ENCODE results near the gene SLC43A2. TPM values are rescaled to one million over a fixed set of nuclear protein-coding genes. Genes with fewer than 3 reads are reported as not detected.

The SLC43A2 gene
- total RNA-seq, 1 experiment from 2014 or later, result 6.8 TPM

DNA sequence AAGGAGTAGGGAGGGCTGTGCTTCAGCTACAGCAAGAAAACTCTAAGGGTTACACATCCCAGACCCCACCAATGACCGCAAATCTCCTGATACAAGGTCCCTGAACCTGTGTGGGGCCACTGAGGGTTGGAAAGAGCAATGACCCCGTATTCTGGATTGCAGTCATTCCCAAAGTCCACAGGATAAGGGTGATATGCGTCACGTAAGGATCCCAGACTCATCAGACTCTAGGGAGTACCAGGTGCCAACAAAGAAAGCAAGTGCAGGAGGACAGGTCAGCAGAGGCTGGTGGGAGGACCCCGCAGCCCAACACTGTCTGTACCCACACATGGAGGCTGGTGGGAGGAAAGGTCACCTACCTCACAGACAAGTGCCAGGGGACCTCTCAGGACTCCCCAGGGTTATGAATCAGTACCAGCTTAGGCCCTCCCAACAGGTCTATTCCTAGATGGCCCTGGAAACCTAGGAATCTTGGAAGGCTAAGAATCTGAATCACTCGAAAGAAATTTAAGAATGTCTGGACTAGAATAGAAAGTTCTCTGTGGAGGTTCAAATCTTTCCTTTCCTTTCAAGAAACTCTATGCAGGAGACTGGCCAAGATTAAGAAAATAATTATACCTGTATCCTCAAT is 82.2 kb downstream of the SLC43A2 start:
- Histone ChIP-seq H4K20me1 (ENCODE audit: insufficient read depth) (peaks cover 3% of the 10 kb centered on the region; the same call in 1 of the 2 replicates), H3F3A (ENCODE audit: insufficient read depth, low read depth) (no peaks in the 10 kb centered on the region), H3K9me2 (ENCODE audit: insufficient read depth) (no peaks in the 10 kb centered on the region), H3K27ac (no peak overlapping the region), H3K36me3 (ENCODE audit: low read depth) (no peaks in the 10 kb centered on the region; the same call in 1 of the 2 replicates), H3K79me2 (ENCODE audit: low read depth) (no peaks in the 10 kb centered on the region), H3K4me2 (no peak overlapping the region), H3K4me1 (replicated peaks; ENCODE audit: insufficient read depth) (no peaks in the 10 kb centered on the region), H3K27me3 (ENCODE audit: insufficient read depth, low read depth) (no peaks in the 10 kb centered on the region), H2AFZ (no peak overlapping the region), H3K9me3 (ENCODE audit: insufficient read depth, low read depth) (no peaks in the 10 kb centered on the region), H3K4me3 (no peak overlapping the region)
- POLR2A ChIA-PET (ENCODE audit: unreplicated experiment), result no interaction called here
- no TSS peak for BruUV-seq (replicated peaks)
- no peak for TF ChIP-seq EZH2 (IDR thresholded peaks at IDR 0.05; ENCODE audit: low read depth)
- TF ChIP-seq, protein P1, sequence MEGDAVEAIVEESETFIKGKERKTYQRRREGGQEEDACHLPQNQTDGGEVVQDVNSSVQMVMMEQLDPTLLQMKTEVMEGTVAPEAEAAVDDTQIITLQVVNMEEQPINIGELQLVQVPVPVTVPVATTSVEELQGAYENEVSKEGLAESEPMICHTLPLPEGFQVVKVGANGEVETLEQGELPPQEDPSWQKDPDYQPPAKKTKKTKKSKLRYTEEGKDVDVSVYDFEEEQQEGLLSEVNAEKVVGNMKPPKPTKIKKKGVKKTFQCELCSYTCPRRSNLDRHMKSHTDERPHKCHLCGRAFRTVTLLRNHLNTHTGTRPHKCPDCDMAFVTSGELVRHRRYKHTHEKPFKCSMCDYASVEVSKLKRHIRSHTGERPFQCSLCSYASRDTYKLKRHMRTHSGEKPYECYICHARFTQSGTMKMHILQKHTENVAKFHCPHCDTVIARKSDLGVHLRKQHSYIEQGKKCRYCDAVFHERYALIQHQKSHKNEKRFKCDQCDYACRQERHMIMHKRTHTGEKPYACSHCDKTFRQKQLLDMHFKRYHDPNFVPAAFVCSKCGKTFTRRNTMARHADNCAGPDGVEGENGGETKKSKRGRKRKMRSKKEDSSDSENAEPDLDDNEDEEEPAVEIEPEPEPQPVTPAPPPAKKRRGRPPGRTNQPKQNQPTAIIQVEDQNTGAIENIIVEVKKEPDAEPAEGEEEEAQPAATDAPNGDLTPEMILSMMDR (conservative IDR thresholded peaks at IDR 0.05), result no peak
- CTCF ChIA-PET, result interaction anchor here (0.6 kb wide), 1 partner anchor 102 kb away, joined by 4 read pairs; no protein-coding TSS in a partner anchor
- DNase-seq, result no peak
- intact Hi-C loops (cut with micrococcal nuclease; ENCODE audit: unreplicated experiment), result no loop called here

- POLR2A ChIA-PET (ENCODE audit: unreplicated experiment), result no interaction called here
- BruUV-seq (replicated peaks), result no TSS peak
- no peak overlapping the region for H3K4me3 ChIP-seq
- intact Hi-C loops (cut with micrococcal nuclease; ENCODE audit: unreplicated experiment), result no loop called here
- no peaks in the 10 kb centered on the region for H3K9me2 ChIP-seq (ENCODE audit: insufficient read depth)
- peaks cover 3% of the 10 kb centered on the region; the same call in 1 of the 2 replicates for H4K20me1 ChIP-seq (ENCODE audit: insufficient read depth)
- no peak for DNase-seq
- H3K27me3 ChIP-seq (ENCODE audit: insufficient read depth, low read depth), result no peaks in the 10 kb centered on the region
- no peaks in the 10 kb centered on the region for H3K9me3 ChIP-seq (ENCODE audit: insufficient read depth, low read depth)
- H3K27ac ChIP-seq, result no peak overlapping the region
- TF ChIP-seq, protein P1 (conservative IDR thresholded peaks at IDR 0.05), result no peak
- TF ChIP-seq EZH2 (IDR thresholded peaks at IDR 0.05; ENCODE audit: low read depth), result no peak
- H3K4me2 ChIP-seq, result no peak overlapping the region
- no peaks in the 10 kb centered on the region for H3K79me2 ChIP-seq (ENCODE audit: low read depth)
- H3K4me1 ChIP-seq (replicated peaks; ENCODE audit: insufficient read depth), result no peaks in the 10 kb centered on the region
- CTCF ChIA-PET, result no interaction called here
- H3K36me3 ChIP-seq (ENCODE audit: low read depth), result peaks cover 4% of the 10 kb centered on the region; the same call in 1 of the 2 replicates
- H2AFZ ChIP-seq, result no peak overlapping the region
- no peaks in the 10 kb centered on the region for H3F3A ChIP-seq (ENCODE audit: insufficient read depth, low read depth)
Measured at GRCh38 chr17:1545618-1546017, 83.0 kb downstream of the SLC43A2 start.

- no TSS peak for BruUV-seq (replicated peaks)
- peaks cover 12% of the 10 kb centered on the region for H3K36me3 ChIP-seq (ENCODE audit: low read depth)
- no peak overlapping the region for H2AFZ ChIP-seq
- H3K27ac ChIP-seq, result no peak overlapping the region
- POLR2A ChIA-PET (ENCODE audit: unreplicated experiment), result interaction anchor here (0.6 kb wide), 1 partner anchor 95 kb away, joined by 4 read pairs; no protein-coding TSS in a partner anchor
- peaks cover 3% of the 10 kb centered on the region; the same call in 1 of the 2 replicates for H4K20me1 ChIP-seq (ENCODE audit: insufficient read depth)
- H3K4me1 ChIP-seq (replicated peaks; ENCODE audit: insufficient read depth), result no peaks in the 10 kb centered on the region
- 0 out of 2 replicates have a peak, but pooled peaks cover 3% of the 10 kb centered on the region for H3F3A ChIP-seq (ENCODE audit: insufficient read depth, low read depth)
- DNase-seq, result no peak
- intact Hi-C loops (cut with micrococcal nuclease; ENCODE audit: unreplicated experiment), result no loop called here
- H3K9me3 ChIP-seq (ENCODE audit: insufficient read depth, low read depth), result no peaks in the 10 kb centered on the region
- CTCF ChIA-PET, result no interaction called here
- no peaks in the 10 kb centered on the region for H3K9me2 ChIP-seq (ENCODE audit: insufficient read depth)
- no peak overlapping the region for H3K4me2 ChIP-seq
- no peaks in the 10 kb centered on the region for H3K27me3 ChIP-seq (ENCODE audit: insufficient read depth, low read depth)
- H3K4me3 ChIP-seq, result no peak overlapping the region
- no peaks in the 10 kb centered on the region for H3K79me2 ChIP-seq (ENCODE audit: low read depth)
- no peak for TF ChIP-seq EZH2 (IDR thresholded peaks at IDR 0.05; ENCODE audit: low read depth)
- TF ChIP-seq, protein P1 (conservative IDR thresholded peaks at IDR 0.05), result no peak
Measured at GRCh38 chr17:1542316-1542715, 86.3 kb downstream of the SLC43A2 start.

Data from PC-9 (cell line).